Fibroblast of villous mesenchyme (primary cell): Measurements from ENCODE around the gene AP2S1. TPM values are rescaled to one million over a fixed set of nuclear protein-coding genes. Genes with fewer than 3 reads are reported as not detected.
A peak's percentile ranks its signal among the peaks of the same experiment; 100 is the strongest.

Experiments
- DNase-seq: peaks from one replicate; pipeline ENCODE4 v3.0.0-alpha.2; 2010; ENCODE audit warnings: low read depth
- H3K4me3 ChIP-seq: 2 replicates; pipeline ENCODE4 v1.5.1; 2011; ENCODE audit warnings: low read depth, mild to moderate bottlenecking, low read length
- CTCF ChIP-seq: IDR thresholded peaks from 2 replicates; pipeline ENCODE4 v1.5.1; 2012; ENCODE audit warnings: low read depth, mild to moderate bottlenecking, low read length; ENCODE audit not compliant: insufficient read depth
- total RNA-seq: library from RNA; depleted of rRNA; stranded (reverse); fragments of >200 nt; gene quantifications from 2 replicates; pipeline ENCODE4 v1.2.3, GENCODE V29; 2012

Gene AP2S1
- total RNA-seq, 1 donor: 113 TPM

DNA sequence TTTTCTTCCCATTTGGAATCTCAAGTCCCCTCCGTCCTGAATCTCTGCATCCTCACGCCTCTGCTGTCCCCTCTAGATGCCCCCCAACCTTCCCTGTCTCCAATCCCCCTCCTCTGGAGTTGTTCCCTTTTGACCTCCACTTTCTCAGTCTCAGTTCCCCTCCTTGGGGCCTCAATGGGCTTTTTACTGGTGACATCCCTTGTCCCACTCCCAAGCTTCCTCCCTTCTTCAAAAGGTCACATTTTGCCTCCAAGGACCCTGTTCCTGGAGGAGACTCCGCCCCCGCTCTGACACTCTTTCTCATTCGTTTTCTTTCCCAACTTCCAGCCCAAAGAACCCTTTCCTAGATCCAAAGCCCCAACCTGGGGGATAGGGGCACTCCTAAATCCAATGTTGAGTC lies 1.0 kb downstream of the AP2S1 start:
- TF ChIP-seq CTCF: no peak
- H3K4me3 ChIP-seq: peak overlapping the region; percentile 96
- DNase-seq: peak; percentile 30

GRCh38 chr19:46848389-46848788 lies 2.3 kb downstream of the AP2S1 start:
- TF ChIP-seq CTCF: no peak
- no peak overlapping the region for H3K4me3 ChIP-seq
- DNase-seq: no peak

GRCh38 chr19:46847528-46847927 lies 3.1 kb downstream of the AP2S1 start:
- H3K4me3 ChIP-seq: no peak overlapping the region
- TF ChIP-seq CTCF: no peak
- peak; percentile 60 for DNase-seq

DNA sequence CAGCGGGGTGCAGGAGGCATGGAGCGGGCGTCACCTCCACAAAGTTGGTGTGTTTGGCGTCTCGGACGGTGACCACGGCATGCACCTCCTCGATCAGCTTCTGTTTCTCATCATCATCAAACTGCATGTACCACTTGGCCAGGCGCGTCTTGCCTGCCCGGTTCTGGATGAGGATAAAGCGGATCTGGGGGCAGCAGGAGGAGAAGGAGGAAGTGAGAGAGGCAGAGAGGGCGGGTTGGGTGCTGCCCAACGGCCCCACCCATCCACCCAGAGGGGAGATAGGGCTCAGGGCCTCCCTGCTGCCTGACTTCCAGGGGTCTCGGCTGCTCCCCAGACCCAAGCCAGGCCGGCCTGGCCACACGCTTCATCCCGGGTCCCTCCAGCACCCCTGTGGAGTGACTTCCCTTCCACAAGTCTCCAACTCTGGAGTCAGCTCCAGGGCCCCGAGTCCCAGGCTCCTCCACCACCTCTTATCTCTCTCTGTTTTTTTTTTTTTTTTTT lies 4.6 kb downstream of the AP2S1 start:
- TF ChIP-seq CTCF: no peak
- no peak overlapping the region for H3K4me3 ChIP-seq
- no peak for DNase-seq

- DNase-seq: peak; percentile 86
Measured at GRCh38 chr19:46844067-46844489, 6.6 kb downstream of the AP2S1 start.

GRCh38 chr19:46842791-46843190 lies 7.9 kb downstream of the AP2S1 start:
- TF ChIP-seq CTCF: no peak
- DNase-seq: no peak

More at GRCh38 chr19:46844067-46844489, 6.6 kb downstream of the AP2S1 start:
- H3K4me3 ChIP-seq: no peak overlapping the region
- no peak for TF ChIP-seq CTCF

GRCh38 chr19:46841458-46842083 lies 9.1 kb downstream of the AP2S1 start:
- no peak overlapping the region for H3K4me3 ChIP-seq
- TF ChIP-seq CTCF: no peak

More at GRCh38 chr19:46842791-46843190, 7.9 kb downstream of the AP2S1 start:
- no peak overlapping the region for H3K4me3 ChIP-seq

More at GRCh38 chr19:46841458-46842083, 9.1 kb downstream of the AP2S1 start:
- DNase-seq: peak; percentile 55
